ENCODE data around the gene KRT35.

Gene KRT35

GRCh38 chr17:41484920-41485904 is 4.3 kb upstream of the KRT35 start:
- Histone ChIP-seq H3K9ac (ENCODE audit: low read depth, low read length) (no peak overlapping the region), H3K36me3 (ENCODE audit: insufficient read depth, low read length) (no peaks in the 10 kb centered on the region), H3K4me3 (ENCODE audit: low read length) (no peak overlapping the region), H3K4me1 (ENCODE audit: insufficient read depth, low read length) (no peaks in the 10 kb centered on the region), H3K27ac (ENCODE audit: low read depth, low read length) (no peak overlapping the region), H3K27me3 (ENCODE audit: insufficient read depth, low read length) (peaks cover 3% of the 10 kb centered on the region; the same call in 1 of the 2 replicates), H3K9me3 (ENCODE audit: insufficient read depth, low read depth, low read length) (no peaks in the 10 kb centered on the region)
- WGBS = 89% methylated on average over 8 of the region's 8 CpGs

DNA sequence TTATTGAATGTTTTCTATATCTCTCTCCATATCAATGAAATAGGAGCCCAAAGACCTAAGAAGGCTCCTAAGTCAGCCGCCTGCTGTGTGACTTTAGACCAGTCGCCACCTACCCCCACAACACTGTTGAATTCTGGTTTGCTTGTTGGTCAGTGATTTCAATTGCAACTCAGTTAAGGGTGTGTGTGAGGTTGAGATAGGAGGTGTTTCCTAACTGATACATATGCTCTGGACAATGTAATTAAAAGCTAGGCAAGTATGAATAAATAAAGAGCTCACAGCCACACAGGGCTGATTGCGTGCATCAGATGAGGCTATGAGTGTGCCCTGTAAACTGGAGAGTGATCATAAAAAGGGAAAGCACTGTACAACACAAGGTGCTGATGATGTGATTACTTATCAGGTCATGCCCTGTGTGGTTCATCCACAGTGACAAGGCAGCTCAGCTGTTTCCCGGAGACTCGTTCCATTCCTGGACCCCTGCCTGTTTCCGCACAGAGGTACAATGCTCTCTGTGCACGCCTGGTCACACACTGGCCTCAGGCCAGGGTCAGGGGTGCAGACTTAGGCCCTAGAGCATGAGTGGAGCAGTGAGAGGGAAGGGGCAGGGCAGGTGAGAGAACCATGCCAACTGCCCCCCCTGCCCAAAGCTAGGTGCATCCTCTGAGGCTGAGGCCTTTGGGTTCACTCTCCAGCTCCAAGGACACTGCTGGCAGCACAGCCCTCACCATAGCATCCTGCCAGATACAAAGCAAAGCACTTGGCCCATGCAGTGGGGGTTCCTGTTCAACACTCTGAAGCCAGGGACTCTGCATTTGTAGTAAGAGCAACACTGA is 3.3 kb upstream of the KRT35 start:
- Histone ChIP-seq H3K4me1 (ENCODE audit: insufficient read depth, low read length) (no peaks in the 10 kb centered on the region), H3K4me3 (ENCODE audit: low read length) (no peak overlapping the region), H3K27me3 (ENCODE audit: insufficient read depth, low read length) (peaks cover 3% of the 10 kb centered on the region; the same call in 1 of the 2 replicates), H3K9ac (ENCODE audit: low read depth, low read length) (no peak overlapping the region), H3K9me3 (ENCODE audit: insufficient read depth, low read depth, low read length) (no peaks in the 10 kb centered on the region), H3K27ac (ENCODE audit: low read depth, low read length) (no peak overlapping the region), H3K36me3 (ENCODE audit: insufficient read depth, low read length) (no peaks in the 10 kb centered on the region)
- WGBS = 86% methylated on average over 7 of the region's 7 CpGs

- H3K9ac ChIP-seq (ENCODE audit: low read depth, low read length) = no peak overlapping the region
- WGBS = 81% methylated on average over 9 of the region's 9 CpGs
Observed at GRCh38 chr17:41483531-41483930, 2.6 kb upstream of the KRT35 start.

DNA sequence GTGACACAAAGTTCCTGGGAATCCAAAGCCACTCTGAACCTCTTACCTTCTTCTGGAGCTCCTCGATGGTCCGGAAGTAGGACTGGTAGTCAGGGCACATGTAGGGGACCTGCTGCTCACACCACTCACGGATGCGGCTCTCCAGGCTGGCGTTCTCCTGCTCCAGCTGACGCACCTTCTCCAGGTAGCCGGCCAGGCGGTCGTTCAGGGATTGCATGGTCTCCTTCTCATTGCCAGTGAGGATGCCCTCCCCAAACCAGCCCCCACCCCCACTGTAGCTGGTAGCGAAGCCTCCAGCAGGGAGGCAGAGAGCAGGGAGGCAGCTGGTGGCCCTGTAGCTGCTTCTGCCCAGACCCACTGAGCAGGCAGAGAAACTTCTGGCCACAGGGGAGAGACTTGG is 370 bp downstream of the KRT35 start:
- Histone ChIP-seq H3K27me3 (ENCODE audit: insufficient read depth, low read length) (no peaks in the 10 kb centered on the region), H3K27ac (ENCODE audit: low read depth, low read length) (no peak overlapping the region), H3K9ac (ENCODE audit: low read depth, low read length) (no peak overlapping the region), H3K4me1 (ENCODE audit: insufficient read depth, low read length) (no peaks in the 10 kb centered on the region), H3K4me3 (ENCODE audit: low read length) (no peak overlapping the region), H3K9me3 (ENCODE audit: insufficient read depth, low read depth, low read length) (no peaks in the 10 kb centered on the region), H3K36me3 (ENCODE audit: insufficient read depth, low read length) (no peaks in the 10 kb centered on the region)
- 93% methylated on average over 10 of the region's 10 CpGs for WGBS

More at GRCh38 chr17:41483531-41483930, 2.6 kb upstream of the KRT35 start:
- Histone ChIP-seq H3K4me3 (ENCODE audit: low read length) (no peak overlapping the region), H3K4me1 (ENCODE audit: insufficient read depth, low read length) (no peaks in the 10 kb centered on the region), H3K9me3 (ENCODE audit: insufficient read depth, low read depth, low read length) (no peaks in the 10 kb centered on the region), H3K27ac (ENCODE audit: low read depth, low read length) (no peak overlapping the region), H3K36me3 (ENCODE audit: insufficient read depth, low read length) (no peaks in the 10 kb centered on the region), H3K27me3 (ENCODE audit: insufficient read depth, low read length) (peaks cover 3% of the 10 kb centered on the region; the same call in 1 of the 2 replicates)

- Histone ChIP-seq H3K9ac (ENCODE audit: low read depth, low read length) (no peak overlapping the region), H3K36me3 (ENCODE audit: insufficient read depth, low read length) (no peaks in the 10 kb centered on the region), H3K4me1 (ENCODE audit: insufficient read depth, low read length) (no peaks in the 10 kb centered on the region), H3K27me3 (ENCODE audit: insufficient read depth, low read length) (no peaks in the 10 kb centered on the region), H3K9me3 (ENCODE audit: insufficient read depth, low read depth, low read length) (no peaks in the 10 kb centered on the region), H3K27ac (ENCODE audit: low read depth, low read length) (no peak overlapping the region), H3K4me3 (ENCODE audit: low read length) (no peak overlapping the region)
- 83% methylated on average over 2 of the region's 2 CpGs for WGBS
Observed at GRCh38 chr17:41480136-41480535, 815 bp downstream of the KRT35 start.

- Histone ChIP-seq H3K9me3 (ENCODE audit: insufficient read depth, low read depth, low read length) (no peaks in the 10 kb centered on the region), H3K36me3 (ENCODE audit: insufficient read depth, low read length) (no peaks in the 10 kb centered on the region), H3K4me3 (ENCODE audit: low read length) (no peak overlapping the region), H3K9ac (ENCODE audit: low read depth, low read length) (no peak overlapping the region), H3K4me1 (ENCODE audit: insufficient read depth, low read length) (no peaks in the 10 kb centered on the region), H3K27me3 (ENCODE audit: insufficient read depth, low read length) (no peaks in the 10 kb centered on the region), H3K27ac (ENCODE audit: low read depth, low read length) (no peak overlapping the region)
- WGBS = 89% methylated on average over 8 of the region's 8 CpGs
Observed at GRCh38 chr17:41478237-41478636, 2.7 kb downstream of the KRT35 start.

DNA sequence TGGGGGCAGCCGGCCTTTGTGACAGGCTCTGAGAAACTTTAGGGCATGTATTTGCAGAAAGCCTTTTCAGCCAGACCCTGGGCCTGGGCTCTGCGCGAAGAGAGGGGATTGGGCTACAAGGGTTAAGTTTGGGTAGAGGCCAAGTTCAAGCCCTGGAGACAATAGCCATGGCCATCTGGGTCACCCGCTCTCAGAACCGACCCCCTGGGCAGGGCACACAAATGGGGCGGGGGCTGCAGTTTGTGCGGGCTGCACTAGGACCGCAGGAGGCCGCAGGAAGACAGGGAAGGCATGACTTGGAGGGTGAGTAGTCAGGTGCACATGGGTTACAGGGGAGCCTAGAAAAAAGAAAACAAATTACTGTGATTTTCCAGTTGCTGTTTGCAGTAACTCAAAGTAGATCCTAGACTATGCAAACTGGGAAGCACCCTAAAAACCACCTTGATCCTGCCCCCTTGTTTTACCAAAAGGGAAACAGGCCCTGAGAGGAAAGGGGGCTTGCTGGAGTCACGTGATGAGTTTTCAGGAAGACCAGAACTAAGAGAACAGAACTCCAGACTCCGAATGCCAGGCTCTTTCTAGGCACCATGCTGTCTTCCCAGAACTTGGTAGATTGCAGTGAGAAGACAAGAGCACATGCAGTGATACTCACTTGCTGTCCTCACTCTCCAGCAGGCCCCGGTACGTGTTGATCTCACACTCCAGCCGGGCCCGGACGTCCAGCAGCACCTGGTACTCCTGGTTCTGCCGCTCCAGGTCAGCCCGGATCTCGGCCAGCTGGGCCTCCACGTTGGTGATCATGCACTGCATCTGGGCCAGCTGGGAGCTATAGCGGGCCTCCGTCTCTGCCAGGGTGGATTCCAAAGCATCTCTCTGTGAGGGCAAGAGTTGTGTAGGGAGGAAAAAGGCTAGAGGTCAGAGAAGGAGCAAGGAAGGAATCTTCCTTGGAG is 3.8 kb downstream of the KRT35 start:
- 92% methylated on average over 22 of the region's 22 CpGs for WGBS
- no peaks in the 10 kb centered on the region for H3K36me3 ChIP-seq (ENCODE audit: insufficient read depth, low read length)
- no peak overlapping the region for H3K4me3 ChIP-seq (ENCODE audit: low read length)
- no peak overlapping the region for H3K27ac ChIP-seq (ENCODE audit: low read depth, low read length)
- H3K9ac ChIP-seq (ENCODE audit: low read depth, low read length) = no peak overlapping the region
- no peaks in the 10 kb centered on the region for H3K4me1 ChIP-seq (ENCODE audit: insufficient read depth, low read length)
- no peaks in the 10 kb centered on the region for H3K9me3 ChIP-seq (ENCODE audit: insufficient read depth, low read depth, low read length)
- H3K27me3 ChIP-seq (ENCODE audit: insufficient read depth, low read length) = no peaks in the 10 kb centered on the region

GRCh38 chr17:41475421-41475820 is 5.5 kb downstream of the KRT35 start:
- WGBS = 95% methylated on average over 4 of the region's 4 CpGs
- Histone ChIP-seq H3K36me3 (ENCODE audit: insufficient read depth, low read length) (no peaks in the 10 kb centered on the region), H3K4me1 (ENCODE audit: insufficient read depth, low read length) (no peaks in the 10 kb centered on the region), H3K4me3 (ENCODE audit: low read length) (no peak overlapping the region), H3K27ac (ENCODE audit: low read depth, low read length) (no peak overlapping the region), H3K9me3 (ENCODE audit: insufficient read depth, low read depth, low read length) (peaks cover 7% of the 10 kb centered on the region), H3K9ac (ENCODE audit: low read depth, low read length) (no peak overlapping the region), H3K27me3 (ENCODE audit: insufficient read depth, low read length) (no peaks in the 10 kb centered on the region)

GRCh38 chr17:41474863-41475262 is 6.1 kb downstream of the KRT35 start:
- Histone ChIP-seq H3K9me3 (ENCODE audit: insufficient read depth, low read depth, low read length) (peaks cover 7% of the 10 kb centered on the region), H3K36me3 (ENCODE audit: insufficient read depth, low read length) (no peaks in the 10 kb centered on the region), H3K4me3 (ENCODE audit: low read length) (no peak overlapping the region), H3K9ac (ENCODE audit: low read depth, low read length) (no peak overlapping the region), H3K27me3 (ENCODE audit: insufficient read depth, low read length) (no peaks in the 10 kb centered on the region), H3K4me1 (ENCODE audit: insufficient read depth, low read length) (no peaks in the 10 kb centered on the region), H3K27ac (ENCODE audit: low read depth, low read length) (no peak overlapping the region)
- 88% methylated on average over 8 of the region's 8 CpGs for WGBS

DNA sequence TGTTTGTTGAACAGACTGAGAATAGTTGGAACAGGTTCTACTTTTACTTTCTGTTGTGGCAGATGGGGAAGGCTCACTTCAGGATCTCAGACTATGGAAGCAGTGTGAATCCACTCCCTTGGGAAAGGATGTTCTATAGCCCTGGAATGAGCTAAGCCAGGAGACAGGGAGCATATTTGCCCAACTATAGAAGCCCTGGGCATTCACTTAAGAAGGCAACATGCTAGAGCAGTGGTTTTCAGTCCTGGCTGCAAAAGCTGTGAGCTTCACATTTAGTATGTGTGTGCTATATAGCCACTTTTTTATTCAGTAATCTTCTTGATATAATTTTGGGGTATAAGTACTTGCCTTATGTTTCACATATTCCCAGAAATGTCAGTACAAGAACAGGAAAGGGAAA is 12.6 kb downstream of the KRT35 start:
- Histone ChIP-seq H3K27ac (ENCODE audit: low read depth, low read length) (no peak overlapping the region), H3K36me3 (ENCODE audit: insufficient read depth, low read length) (no peaks in the 10 kb centered on the region), H3K4me3 (ENCODE audit: low read length) (no peak overlapping the region), H3K4me1 (ENCODE audit: insufficient read depth, low read length) (no peaks in the 10 kb centered on the region), H3K9ac (ENCODE audit: low read depth, low read length) (no peak overlapping the region), H3K9me3 (ENCODE audit: insufficient read depth, low read depth, low read length) (peaks cover 7% of the 10 kb centered on the region), H3K27me3 (ENCODE audit: insufficient read depth, low read length) (no peaks in the 10 kb centered on the region)
